ENCODE data around the gene RIPOR3. TPM values are rescaled to one million over a fixed set of nuclear protein-coding genes. Genes with fewer than 3 reads are reported as not detected.

The RIPOR3 gene
- total and polyA plus RNA-seq, 9 of the 15 experiments (the other 6 are each of a cell fraction or from before 2014, with no cell fraction given): 3.3 to 62.7 (median 21.4) TPM

DNA sequence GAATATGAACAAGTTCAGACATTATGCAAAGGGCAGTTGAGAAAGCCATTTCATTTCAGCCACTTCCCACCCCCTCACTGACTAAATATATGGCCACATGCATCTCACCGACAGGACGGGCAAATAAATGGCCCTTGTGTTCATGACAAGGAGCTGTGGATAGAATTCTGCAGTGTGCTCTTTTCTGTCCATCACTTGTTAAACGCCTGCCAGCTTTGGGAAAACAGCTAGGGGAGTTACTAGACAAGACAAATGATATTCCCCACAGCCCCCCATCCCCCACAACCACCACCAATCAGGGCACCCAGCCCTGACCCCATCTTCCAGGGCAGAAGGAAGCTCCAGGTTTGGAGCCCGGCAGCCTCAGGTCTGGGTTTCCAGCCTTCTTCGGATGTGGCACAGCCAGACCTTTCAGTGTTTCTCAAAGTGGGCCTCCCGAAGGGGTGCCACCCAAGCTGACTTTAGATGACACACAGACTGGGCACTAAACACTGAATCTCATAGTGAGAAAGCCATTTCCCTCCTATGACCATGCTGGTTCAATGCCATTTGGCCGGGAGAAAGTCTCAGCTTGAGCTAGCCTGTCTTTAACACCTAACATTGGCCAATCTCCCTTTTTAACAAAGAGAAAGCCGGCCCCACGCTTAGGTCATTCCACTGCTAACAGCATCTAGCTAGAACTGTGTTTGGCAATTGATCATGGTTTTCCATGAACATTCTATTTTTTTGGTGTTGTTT, 4.0 kb upstream of the RIPOR3 start:
- H3K4me2 ChIP-seq (ENCODE audit: insufficient read depth, low read length): peak overlapping the region; percentile 4
- H2AFZ ChIP-seq (ENCODE audit: low read depth, low read length): peak overlapping the region; percentile 67
- H3K9ac ChIP-seq (ENCODE audit: insufficient read depth in 1 of 2, low read depth in 2 of 2, low read length in 2 of 2): peak overlapping the region; percentile 2 to 59; a peak in 1 of 4 replicates
- no peaks in the 10 kb centered on the region for H3K9me3 ChIP-seq (replicated peaks; ENCODE audit: control insufficient read depth, insufficient read depth, low read depth, low read length)
- no TSS peak for BruUV-seq (replicated peaks)
- intact Hi-C loops (cut with micrococcal nuclease): no loop called here
- H3K4me3 ChIP-seq: no peak overlapping the region
- H3K79me2 ChIP-seq (ENCODE audit: control insufficient read depth, insufficient read depth, low read length): peaks cover 9% of the 10 kb centered on the region
- peaks cover 29% of the 10 kb centered on the region in 2 experiments for H3K4me1 ChIP-seq (replicated peaks in 1 of 2; ENCODE audit: control insufficient read depth in 2 of 2, insufficient read depth in 2 of 2, low read length in 2 of 2)
- in situ Hi-C loops (cut with MboI): no loop called here
- CTCF ChIA-PET (ENCODE audit: low intra/inter-chr PET ratio): no interaction called here
- no peaks in the 10 kb centered on the region; the same call in 1 of the 2 replicates for H4K20me1 ChIP-seq (replicated peaks; ENCODE audit: control insufficient read depth, insufficient read depth, low read length)
- no peak overlapping the region for H3K27ac ChIP-seq (ENCODE audit: extremely low read depth, low read depth, low read length)
- DNase-seq (ENCODE audit: extremely low read depth in 1 of 4, low spot score in 3 of 4): no peak
- 59% methylated on average over 9 of the region's 9 CpGs for WGBS (ENCODE audit: insufficient coverage, low coverage, missing lambda C conversion rate)
- POLR2A ChIA-PET: interaction anchor here (0.7 to 1.5 kb wide), 3 partner anchors 11 to 17 kb away, joined by 3 to 4 read pairs (median 4); no protein-coding TSS in a partner anchor
- FAIRE-seq: no peak
- no peak for TF ChIP-seq PRMT5 (CRISPR knock-in tag; IDR thresholded peaks at IDR 0.05)
- TF ChIP-seq, protein P1, sequence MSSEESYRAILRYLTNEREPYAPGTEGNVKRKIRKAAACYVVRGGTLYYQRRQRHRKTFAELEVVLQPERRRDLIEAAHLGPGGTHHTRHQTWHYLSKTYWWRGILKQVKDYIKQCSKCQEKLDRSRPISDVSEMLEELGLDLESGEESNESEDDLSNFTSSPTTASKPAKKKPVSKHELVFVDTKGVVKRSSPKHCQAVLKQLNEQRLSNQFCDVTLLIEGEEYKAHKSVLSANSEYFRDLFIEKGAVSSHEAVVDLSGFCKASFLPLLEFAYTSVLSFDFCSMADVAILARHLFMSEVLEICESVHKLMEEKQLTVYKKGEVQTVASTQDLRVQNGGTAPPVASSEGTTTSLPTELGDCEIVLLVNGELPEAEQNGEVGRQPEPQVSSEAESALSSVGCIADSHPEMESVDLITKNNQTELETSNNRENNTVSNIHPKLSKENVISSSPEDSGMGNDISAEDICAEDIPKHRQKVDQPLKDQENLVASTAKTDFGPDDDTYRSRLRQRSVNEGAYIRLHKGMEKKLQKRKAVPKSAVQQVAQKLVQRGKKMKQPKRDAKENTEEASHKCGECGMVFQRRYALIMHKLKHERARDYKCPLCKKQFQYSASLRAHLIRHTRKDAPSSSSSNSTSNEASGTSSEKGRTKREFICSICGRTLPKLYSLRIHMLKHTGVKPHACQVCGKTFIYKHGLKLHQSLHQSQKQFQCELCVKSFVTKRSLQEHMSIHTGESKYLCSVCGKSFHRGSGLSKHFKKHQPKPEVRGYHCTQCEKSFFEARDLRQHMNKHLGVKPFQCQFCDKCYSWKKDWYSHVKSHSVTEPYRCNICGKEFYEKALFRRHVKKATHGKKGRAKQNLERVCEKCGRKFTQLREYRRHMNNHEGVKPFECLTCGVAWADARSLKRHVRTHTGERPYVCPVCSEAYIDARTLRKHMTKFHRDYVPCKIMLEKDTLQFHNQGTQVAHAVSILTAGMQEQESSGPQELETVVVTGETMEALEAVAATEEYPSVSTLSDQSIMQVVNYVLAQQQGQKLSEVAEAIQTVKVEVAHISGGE (CRISPR knock-in tag; IDR thresholded peaks at IDR 0.05): peak in 1 of 3 experiments; percentile 73; a peak in 2 of 6 replicates
- H3K36me3 ChIP-seq (ENCODE audit: control insufficient read depth, insufficient read depth, low read length): no peaks in the 10 kb centered on the region
- H3K9me1 ChIP-seq (ENCODE audit: control insufficient read depth, insufficient read depth, low read length): no peaks in the 10 kb centered on the region
- ATAC-seq: no peak
- H3K27me3 ChIP-seq (ENCODE audit: control insufficient read depth in 2 of 2, insufficient read depth in 2 of 2, low read length in 2 of 2): no peaks in the 10 kb centered on the region

All from K562 (cell line).